HG03575 (cell line): ENCODE results near the gene GPR39.

Source experiments
- ATAC-seq: cut with Tn5 transposase; IDR thresholded peaks from one replicate; pipeline ENCODE4 v1.9.1; 2021; ENCODE audit not compliant: unreplicated experiment, insufficient number of reproducible peaks, low FRiP score; ENCODE audit errors: extremely low read depth

Gene GPR39

DNA sequence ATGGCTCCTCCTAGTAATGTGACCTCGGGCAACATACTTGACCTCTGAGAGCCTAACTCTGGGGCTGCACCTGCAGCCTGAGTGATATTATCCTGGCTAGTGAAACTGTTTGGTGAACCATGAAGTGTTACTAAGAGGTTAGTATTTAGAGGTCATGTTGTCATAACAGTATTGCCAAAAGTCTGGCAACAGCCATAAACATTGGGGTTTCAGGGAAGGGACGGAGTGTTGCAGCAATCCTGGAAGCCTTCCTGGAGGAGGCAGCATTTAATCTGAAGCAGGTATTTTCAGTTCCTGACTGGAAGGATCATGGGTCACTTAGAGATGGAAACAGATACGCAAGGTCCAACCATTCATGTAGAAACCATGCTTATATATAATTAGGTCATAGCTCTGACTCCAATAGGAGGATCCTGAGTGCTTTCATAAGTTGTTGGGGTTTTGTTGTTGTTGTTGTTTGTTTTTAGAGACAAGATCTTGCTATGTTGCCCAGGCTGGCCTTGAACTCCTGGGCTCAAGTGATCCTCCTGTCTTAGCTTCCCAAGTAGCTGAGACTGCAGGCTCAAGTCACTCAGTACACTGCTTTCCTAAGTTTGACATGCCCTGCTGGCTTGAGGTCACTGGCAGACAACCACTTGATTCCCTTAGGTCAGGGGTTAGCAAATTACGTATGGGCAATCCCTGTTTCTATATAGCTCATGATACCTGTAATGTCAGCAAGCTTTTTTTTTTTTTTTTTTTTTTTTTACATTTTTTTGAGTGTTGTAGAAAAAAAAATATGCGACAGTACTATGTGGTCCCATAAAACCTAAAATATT lies 21.5 kb downstream of the GPR39 start:
- no peak for ATAC-seq

DNA sequence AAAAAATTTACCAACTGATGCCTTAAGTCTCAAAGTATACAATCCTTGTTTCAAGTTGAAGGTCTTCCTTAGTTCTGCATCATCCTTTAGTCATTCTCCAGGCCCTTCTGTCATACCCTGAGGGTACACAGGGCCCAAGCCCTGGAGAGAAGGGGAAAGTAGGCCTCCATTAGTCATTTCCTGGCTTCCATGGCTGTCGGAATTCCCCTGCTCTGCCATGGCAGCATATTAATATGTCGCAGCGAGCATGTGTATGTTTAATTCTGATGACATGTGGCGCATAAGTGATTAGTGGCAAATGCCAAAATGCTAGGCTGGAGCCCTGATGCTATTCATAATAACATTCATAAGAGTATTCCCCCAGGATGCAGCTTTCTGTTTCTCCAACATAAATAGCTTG lies 22.1 kb downstream of the GPR39 start:
- ATAC-seq, result no peak

DNA sequence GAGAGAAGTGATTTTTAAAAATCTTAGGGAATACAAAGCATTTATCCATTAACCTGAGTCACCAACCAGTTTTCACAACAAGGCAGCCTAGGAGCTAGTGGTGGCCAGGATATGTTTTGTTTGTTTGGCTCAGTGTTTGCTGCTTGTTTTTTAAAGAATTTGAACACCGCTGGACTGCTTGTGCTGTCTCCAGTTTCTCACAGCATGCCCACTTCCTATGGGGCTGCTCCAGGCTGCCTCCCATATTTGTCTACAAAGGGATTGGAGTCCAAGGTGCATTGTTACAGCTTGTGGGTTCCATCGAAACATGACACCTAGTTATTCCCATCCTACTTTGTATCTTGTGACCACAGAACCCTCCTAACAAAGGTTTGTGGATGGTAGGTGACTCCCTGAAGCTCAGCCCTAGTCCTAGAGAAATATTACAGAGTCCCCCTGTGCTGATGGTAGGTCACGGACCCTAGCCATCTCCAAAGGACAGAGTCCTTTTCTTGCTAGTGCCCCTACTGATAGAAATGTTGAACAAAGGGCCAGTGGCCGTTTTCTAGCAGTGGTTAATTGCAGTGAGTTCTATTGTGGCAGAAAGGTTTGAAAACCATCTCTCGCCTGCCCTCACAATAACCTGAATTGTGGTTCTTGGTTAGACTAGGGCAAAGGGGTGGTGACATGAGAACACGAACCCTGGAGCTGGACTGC lies 23.2 kb downstream of the GPR39 start:
- ATAC-seq, result no peak

DNA sequence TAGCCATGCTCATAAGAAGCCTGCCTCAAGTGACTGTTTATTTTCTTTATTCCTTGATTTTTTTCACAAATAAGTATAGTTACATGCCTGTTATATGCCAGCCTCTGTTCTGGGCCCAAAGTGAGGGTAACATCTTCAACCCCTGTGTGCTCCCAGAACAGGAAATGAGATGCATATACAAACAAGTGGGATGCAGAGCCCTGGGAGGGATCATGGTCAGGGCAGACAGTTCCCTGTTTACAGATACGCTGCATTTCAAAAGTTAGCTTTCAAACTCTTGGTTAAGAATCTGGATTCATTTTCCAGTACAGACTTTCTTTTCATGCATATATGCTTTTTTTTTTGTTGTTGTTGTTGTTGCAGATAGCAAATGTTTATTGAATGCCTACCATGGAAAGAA lies 24.4 kb downstream of the GPR39 start:
- ATAC-seq, result no peak

DNA sequence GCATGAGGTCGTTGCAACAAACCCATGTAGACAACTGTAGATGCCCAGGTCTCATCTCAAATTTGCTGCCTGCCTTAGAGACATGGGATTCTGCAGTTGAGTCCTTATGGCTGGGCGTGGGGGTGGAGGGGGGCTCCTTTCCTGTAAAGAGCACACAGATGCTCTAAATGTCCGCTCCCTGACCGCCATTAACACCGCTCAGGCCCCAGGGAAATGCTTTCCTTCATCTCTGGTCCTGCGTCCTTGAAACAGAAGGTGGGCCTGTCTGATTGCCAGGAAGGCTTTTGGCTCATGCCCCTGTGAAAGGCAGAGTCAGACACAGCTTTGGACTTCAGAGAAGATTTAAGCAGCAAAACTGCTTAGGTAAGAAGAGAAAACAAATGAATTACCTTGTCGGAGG lies 25.7 kb downstream of the GPR39 start:
- ATAC-seq, result no peak

DNA sequence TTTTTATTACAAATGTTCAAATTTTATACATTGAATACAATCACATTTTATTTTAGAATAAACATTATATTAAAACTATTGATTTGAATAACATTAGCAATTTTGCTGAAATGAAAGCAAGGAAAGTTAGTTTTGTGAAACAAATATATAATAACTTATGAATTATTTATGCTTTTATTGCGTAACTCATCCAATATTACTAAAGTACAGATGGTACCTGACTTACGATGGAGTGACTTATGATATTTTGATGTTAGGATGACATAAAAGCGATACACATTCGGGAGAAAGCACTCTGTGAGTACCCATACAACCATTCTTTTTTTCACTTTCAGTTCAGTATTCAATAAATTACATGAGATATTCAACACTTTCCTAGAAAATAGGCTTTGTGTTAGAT lies 26.5 kb downstream of the GPR39 start:
- no peak for ATAC-seq

DNA sequence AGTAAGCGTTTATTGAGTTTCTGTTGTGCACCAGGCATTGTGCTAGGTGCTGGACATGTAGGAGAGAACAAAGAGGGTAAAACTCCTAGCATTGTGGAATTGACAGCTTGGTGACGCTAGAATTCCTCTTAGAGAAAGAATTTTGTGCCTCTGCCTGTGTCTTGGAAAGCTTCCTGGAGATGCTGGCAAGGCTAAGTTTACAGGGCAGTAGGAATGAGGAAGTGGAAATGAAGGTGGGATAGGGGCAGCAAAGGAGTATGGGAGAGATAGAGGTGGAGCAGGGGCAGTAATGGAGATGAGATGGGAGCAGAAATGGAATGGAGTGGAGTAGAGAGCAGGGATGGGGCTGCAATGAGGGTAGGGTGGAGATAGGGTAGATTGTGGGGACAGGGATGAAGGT lies 29.8 kb downstream of the GPR39 start:
- ATAC-seq, result no peak

DNA sequence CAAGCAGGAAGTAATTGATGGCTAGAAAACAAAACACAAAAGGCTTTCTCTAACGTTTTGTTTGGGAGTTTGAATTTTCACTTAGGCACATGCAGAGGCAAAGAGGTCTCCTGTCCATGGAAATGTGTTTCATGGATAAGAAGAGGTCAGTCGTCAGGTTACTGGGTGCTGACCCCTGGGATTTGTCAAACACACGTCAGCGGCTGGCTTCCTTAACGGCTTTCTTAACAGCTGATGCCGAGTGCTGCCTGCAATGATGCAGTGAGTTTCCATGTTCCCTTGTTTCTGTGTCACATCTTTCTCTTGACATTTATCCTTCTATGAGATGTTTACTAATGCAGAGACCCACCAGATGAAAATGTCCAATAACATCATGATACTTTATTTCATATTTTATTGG lies 31.7 kb downstream of the GPR39 start:
- no peak for ATAC-seq

DNA sequence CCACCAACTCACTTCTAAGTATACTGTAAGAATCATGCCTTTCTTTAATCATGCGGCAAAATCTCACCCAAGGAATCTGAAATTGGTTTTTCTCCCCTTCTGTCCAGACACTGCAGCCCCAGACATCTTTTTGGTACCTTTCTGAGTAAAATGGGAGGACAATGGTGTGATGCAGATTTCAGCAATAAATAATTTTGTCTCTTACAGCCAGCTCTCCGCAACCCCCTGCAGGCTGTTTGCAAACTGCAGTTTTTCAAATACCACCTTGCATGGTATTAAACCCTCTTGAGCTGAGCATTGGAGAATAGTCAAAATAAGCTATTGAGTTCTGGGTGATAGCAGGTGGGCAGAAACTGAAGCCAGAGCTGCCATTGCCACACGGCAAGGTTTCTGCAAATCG lies 32.2 kb downstream of the GPR39 start:
- ATAC-seq, result no peak

DNA sequence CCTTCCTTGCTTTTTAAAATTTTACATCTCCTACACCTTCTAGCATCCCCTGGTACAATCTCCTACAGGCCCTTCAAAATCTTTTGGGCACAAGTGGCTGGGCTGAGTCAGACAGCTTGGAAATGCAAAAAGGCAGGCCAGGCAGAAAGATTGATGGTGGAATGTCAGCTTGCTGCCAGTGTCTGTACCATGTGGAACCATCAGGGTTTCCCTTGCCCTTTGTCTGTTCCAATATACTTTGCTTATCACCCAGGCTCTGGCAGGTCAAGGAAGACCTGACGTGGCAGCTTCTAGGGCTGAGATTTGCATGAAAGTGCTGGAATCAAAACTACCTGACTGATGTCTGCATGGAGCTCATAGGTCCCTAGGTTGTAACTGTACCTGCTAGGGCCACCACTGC lies 33.3 kb downstream of the GPR39 start:
- ATAC-seq, result no peak

DNA sequence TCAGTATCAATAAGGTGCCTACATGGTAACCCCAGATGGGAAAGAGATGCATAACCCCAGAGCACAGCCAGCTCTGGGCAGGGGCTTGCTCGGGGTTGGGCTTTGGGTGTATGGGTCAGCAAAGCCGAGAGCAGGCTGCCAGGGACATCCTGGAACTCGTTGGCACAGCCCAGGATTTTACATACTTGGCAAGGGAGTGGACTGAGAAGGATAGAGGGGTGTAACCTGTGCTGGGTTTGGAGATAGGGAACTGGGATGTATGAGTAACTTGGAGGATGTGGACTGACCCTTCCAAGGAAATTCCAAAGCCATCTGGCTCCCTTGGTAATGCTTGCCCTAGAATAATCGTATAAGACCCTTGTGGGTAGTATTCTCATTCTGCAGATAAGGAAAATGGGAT lies 44.2 kb downstream of the GPR39 start:
- ATAC-seq, result no peak

DNA sequence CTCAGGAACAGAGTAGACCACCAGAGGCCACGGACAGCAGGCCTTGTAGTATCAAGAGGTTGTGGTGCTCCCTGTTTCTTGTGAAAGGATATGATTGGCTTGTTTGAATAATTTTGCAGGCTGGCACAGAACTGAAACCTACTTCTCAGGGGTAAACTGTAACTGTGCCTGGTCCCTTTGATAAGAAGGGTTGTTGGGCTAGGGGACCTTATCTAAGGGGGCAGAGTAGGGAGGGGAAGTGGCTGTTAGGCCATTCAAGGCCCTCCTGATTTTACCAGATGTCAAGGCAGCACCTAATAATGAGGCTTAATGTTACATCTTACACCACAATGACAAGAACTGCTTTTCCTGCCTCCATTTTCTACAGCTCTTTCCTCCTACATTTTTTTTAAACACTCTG lies 45.6 kb downstream of the GPR39 start:
- no peak for ATAC-seq

DNA sequence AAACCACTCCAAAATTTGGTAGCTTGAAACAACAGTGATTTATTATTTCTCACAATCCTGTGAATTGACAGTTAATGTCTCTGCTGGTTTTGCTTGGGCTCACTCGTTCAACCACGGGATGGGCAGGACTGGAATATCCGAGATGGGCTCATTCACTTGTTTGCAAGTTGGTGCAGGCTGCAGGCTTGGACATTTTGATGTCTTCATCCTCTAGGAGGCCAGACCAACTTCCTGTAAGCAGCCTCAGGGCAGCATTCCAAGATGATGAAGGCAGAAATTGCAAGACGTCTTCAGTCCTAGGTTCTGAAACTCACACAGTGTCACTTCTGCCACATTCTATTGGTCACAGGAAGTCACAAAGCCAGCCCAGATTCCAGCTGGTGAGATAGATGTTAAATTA lies 47.1 kb downstream of the GPR39 start:
- ATAC-seq, result no peak

DNA sequence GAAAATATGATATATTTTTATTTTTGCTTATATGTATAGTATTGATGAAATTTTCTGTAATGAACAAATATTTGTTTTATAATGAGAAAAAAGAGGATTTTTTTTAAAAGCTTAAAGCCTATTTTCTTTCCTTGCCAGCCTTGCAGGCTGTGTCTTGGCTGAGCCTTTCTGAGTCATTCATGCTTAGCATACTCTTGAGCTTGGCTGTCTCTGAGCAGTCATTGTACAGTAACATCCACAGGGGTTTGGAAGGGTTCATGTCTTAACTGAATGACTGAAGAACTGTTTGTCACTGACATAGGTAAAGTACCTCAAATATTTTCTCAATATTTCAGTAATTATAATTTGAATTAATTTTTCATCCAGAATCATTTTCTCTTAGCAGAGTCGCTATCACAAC lies 49.3 kb downstream of the GPR39 start:
- no peak for ATAC-seq

DNA sequence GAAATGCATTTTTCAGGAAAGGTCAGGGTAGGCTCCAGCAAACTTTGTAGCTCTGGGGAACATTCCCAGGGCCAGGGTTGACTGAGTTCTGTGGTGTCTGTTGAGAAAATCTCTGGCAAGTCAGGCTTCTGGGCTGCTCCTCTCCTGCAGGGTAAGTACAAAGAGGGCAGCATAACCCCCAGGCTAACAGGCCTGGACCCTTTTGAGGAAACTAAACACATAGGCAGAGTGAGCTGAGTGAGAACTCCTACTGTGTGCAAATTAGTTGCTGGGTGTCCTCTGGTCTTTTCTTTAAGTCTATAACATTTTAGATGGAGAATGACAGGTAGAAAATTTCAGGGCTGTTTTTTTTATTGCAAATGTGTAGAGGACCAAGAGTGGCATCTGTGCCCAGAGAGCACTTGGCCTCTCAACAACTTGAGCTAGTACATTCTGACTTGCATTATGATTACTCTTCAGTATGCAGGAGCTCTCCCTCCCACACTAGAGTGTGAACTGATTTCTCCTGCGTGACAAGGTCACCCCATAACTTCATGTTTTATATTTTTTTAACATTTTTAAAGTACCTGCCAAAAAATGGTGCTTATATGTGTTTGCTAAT lies 49.9 kb downstream of the GPR39 start:
- ATAC-seq, result no peak

DNA sequence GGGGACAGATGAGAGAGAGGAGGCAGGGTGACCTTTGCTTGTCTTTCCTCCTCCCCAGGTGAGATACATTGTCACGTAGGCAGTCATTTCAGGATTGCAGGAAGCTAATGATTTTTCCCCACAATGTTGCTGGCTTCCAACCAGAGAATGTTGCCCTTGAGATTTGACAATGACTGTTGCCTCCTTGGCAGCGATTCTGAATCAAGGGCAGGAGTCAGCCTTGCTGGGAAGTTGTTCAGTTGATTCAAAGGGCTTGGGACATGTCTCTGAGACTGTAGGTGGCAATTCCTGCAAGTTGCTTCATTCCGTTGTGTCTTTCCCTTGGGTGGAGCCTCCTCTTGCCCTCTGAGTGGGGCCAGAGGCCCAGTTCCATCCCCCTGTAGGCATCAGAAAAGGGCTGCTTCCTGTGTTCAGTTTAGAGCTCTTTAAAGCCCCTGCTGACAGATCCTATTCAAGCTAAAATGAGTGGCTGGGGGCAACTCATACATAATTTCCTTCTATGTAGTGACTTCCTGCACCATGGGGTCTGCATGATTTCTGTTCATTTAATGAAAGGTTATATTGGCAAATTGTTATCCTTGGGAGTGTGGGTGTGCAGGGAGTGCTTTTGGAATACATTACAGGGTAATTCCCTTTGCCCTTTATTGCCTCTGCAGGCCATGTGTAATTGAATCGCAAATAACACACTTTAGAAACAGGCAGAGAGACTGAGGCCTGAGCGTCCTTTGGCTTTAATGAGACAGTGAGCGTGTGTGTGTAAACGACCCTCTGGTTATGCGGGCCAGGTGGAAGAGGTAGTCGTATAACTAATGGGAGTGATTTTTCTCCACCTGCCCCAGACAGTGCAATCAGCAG lies 52.4 kb downstream of the GPR39 start:
- no peak for ATAC-seq

DNA sequence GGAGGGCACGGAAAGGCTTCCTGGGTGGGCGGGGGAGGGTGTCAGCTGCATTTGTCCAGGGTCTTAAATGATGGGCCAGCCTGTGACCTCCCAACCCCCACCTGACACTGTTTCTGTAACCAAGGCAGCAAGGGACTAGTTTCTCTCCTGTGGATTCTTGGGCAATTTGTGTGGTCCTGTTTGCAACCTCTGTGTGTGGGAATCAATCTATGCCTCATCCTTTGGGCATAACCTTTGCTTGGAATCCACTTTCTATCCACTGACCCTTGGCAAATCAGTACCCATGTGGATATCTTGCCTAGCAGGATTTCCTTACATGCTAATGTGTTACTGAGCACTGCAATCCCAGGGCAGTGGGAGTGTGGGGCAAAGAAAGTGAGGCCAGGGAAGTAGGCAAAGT lies 54.1 kb downstream of the GPR39 start:
- no peak for ATAC-seq

DNA sequence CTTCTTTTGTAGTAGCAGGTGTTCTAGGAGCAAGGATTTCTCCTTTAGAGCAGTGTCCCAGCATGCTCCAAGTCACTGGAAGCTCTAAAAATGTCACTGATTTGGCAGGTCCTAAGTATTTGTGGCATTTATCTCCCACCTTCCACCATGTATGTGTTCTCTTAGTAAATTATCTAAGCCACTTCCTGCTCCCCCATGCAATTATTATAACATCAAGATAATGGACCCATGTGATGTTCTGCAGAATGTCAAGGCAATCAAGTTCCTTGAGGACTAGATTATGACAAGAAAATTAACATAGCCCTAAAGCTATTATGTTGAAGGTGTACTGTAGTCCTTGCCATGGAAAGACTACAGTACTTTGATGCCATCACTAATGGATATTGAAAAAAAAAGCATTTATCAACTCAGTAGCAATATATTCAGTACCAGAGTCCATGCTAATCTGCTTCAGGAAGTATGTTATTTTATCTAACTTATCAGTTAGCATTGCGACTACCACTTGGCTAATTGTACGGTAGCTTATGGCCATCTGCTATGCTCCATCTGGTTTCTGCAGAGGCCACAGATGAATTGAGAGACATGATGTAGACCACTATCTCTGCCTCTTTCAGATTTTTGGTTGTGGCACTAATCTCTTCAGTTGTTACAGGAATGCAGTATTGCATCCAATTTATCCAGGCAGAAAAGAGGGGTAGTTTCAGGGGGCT lies 56.7 kb downstream of the GPR39 start:
- no peak for ATAC-seq

DNA sequence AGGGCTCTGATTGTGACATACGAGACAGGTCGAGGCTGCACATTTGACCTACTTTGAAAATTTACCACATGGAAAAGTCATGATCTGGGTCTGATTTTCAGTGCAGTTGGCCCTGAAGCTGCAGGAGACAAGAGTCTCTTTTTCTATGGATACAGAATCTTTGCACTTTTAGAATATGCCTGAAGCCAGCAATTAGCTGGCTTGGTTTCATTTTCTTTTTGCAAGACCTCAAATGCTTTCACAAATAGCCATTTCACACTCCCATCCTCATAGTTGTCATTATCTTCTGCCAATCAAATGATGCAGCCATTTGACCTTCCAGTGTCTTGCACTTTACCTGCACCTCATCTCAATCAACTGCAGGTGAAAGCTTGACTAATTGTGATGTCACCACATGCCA lies 59.0 kb downstream of the GPR39 start:
- no peak for ATAC-seq
